K562 (cell line): ENCODE data around the gene MRPL33.

ENCODE experiments used
- CBX3 ChIP-seq, 2 experiments: IDR thresholded peaks; 1 replicate in 1 of 2; 2 replicates in 1 of 2; pipeline ENCODE4 v1.6.1; 2012; ENCODE audit warnings: inconsistent platforms in 2 of 2, low read length in 2 of 2, borderline replicate concordance in 1 of 2, control low read depth in 1 of 2
- CHD2 ChIP-seq: IDR thresholded peaks from 2 replicates; pipeline ENCODE4 v1.6.1; 2011; ENCODE audit warnings: low read depth, low read length
- CLOCK ChIP-seq: fragments of 250-450 bp; sonication (Bioruptor Pico); IDR thresholded peaks from 2 replicates; pipeline ENCODE4 v1.4.0; 2020; ENCODE audit warnings: mild to moderate bottlenecking, moderate library complexity, borderline replicate concordance
- CTCF ChIP-seq, 3 experiments: IDR thresholded peaks in 2 of 3; conservative IDR thresholded peaks in 1 of 3; 2 replicates each; pipeline ENCODE4 v1.5.1; 2011 to 2012; ENCODE audit warnings: low read length in 3 of 3, mild to moderate bottlenecking in 3 of 3, control low read depth in 2 of 3, improper control_type of control experiment in 1 of 3, inconsistent platforms in 1 of 3, low read depth in 1 of 3, mixed read lengths in 1 of 3, moderate library complexity in 1 of 3; ENCODE audit not compliant: insufficient read depth in 2 of 3
- ESRRA ChIP-seq: fragments of 450-650 bp; IDR thresholded peaks from 2 replicates; pipeline ENCODE4 v1.6.1; 2014; ENCODE audit warnings: low read depth, mild to moderate bottlenecking, moderate library complexity, borderline replicate concordance
- HDAC6 ChIP-seq: IDR thresholded peaks from 2 replicates; pipeline ENCODE4 v1.6.1; 2012; ENCODE audit warnings: low read depth, mild to moderate bottlenecking, control low read depth, inconsistent platforms, low read length, moderate library complexity
- MXD1 ChIP-seq: fragments of 250-450 bp; sonication (Bioruptor Pico); IDR thresholded peaks from 2 replicates; pipeline ENCODE4 v1.8.0; 2021; ENCODE audit warnings: borderline replicate concordance, mild to moderate bottlenecking, moderate library complexity; ENCODE audit not compliant: poor library complexity, severe bottlenecking
- RFX5 ChIP-seq: IDR thresholded peaks from 2 replicates; pipeline ENCODE4 v1.6.1; 2011; ENCODE audit warnings: low read depth, mild to moderate bottlenecking, improper control_type of control experiment, low read length
- TAF1 ChIP-seq: IDR thresholded peaks from 2 replicates; pipeline ENCODE4 v1.6.1; 2011; ENCODE audit warnings: mild to moderate bottlenecking, low read length, moderate library complexity; ENCODE audit not compliant: insufficient read depth, control insufficient read depth, severe bottlenecking; ENCODE audit errors: extremely low read depth
- TAF15 ChIP-seq: fragments of 200-400 bp; formaldehyde crosslinking; IDR thresholded peaks from 2 replicates; pipeline ENCODE4 v1.6.1; 2017; ENCODE audit warnings: mild to moderate bottlenecking, low read depth, low read length, moderate library complexity
- THAP12 ChIP-seq: fragments of 250-450 bp; sonication (Bioruptor Pico); IDR thresholded peaks from 2 replicates; pipeline ENCODE4 v1.9.0; 2021; ENCODE audit warnings: mild to moderate bottlenecking, inconsistent platforms
- TF ChIP-seq, protein P1 (sequence below): fragments of 450-650 bp; formaldehyde crosslinking; IDR thresholded peaks from 2 replicates; pipeline ENCODE4 v1.4.0; 2020; ENCODE audit warnings: mild to moderate bottlenecking, mixed read lengths

DNA sequence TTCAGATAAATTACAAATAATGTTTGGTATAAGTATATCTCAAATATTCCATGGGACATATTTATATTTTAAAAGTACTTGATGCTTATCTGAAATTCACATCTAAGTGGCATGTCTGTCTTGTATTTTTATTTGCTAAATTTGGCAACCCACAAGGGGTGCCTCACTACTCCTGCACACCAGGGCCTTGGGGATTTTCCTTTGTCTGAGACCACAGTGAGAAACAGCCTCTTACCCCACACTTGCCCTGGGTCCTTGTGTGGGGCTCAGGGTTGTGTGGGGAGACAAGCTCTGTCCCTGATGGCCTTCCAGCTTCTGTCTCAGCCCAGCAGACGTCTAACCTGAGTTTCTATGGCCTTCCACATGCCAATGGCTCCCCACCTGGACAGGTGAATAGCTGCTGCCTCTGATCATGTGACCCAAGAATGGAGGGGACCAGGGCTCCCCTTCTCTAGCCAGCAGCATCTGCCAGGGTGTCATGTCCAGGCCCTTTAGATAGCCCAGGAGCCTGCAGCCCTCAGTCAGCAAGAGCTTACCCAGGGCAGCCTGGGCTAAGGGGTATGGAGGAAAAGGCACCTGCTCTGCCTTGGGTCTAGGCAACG, 49.5 kb upstream of the MRPL33 start:
- TF ChIP-seq CLOCK (CRISPR knock-in tag), result no peak
- TF ChIP-seq CHD2, result no peak
- TF ChIP-seq CTCF (IDR thresholded peaks at IDR 0.05 in 2 of 3, conservative IDR thresholded peaks at IDR 0.05 in 1 of 3; ENCODE audit: insufficient read depth in 2 of 3, low read depth in 1 of 3, low read length in 3 of 3), result no peak
- no peak for TF ChIP-seq CBX3 (IDR thresholded peaks at IDR 0.05; ENCODE audit: borderline replicate concordance in 1 of 2, low read length in 2 of 2)
- no peak for TF ChIP-seq TAF15
- no peak for TF ChIP-seq THAP12 (CRISPR knock-in tag)
- TF ChIP-seq, protein P1, sequence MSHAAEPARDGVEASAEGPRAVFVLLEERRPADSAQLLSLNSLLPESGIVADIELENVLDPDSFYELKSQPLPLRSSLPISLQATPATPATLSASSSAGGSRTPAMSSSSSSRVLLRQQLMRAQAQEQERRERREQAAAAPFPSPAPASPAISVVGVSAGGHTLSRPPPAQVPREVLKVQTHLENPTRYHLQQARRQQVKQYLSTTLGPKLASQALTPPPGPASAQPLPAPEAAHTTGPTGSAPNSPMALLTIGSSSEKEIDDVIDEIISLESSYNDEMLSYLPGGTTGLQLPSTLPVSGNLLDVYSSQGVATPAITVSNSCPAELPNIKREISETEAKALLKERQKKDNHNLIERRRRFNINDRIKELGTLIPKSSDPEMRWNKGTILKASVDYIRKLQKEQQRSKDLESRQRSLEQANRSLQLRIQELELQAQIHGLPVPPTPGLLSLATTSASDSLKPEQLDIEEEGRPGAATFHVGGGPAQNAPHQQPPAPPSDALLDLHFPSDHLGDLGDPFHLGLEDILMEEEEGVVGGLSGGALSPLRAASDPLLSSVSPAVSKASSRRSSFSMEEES (CRISPR knock-in tag), result peak; percentile 67
- no peak for TF ChIP-seq TAF1
- TF ChIP-seq ESRRA, result no peak
- no peak for TF ChIP-seq MXD1 (CRISPR knock-in tag)
- no peak for TF ChIP-seq RFX5
- no peak for TF ChIP-seq HDAC6
